T-helper 2 cell treated with Interferon-gamma antibody and Interleukin-4, amounts not matched to agents 5 μg/mL and 100 μg/mL, for 36 hours (primary cell): ENCODE results near the gene DOHH.

Source experiments
- DNase-seq: peaks from one replicate; pipeline ENCODE4 v3.0.0; 2021; ENCODE audit warnings: low spot score
- H3K27ac Mint-ChIP-seq: one replicate; pipeline ENCODE4 v1.8.0; 2021; ENCODE audit warnings: mild to moderate bottlenecking, mixed read lengths
- H3K27me3 Mint-ChIP-seq: one replicate; pipeline ENCODE4 v1.8.0; 2021; ENCODE audit warnings: low read depth, mixed read lengths
- H3K36me3 Mint-ChIP-seq: one replicate; pipeline ENCODE4 v1.8.0; 2021; ENCODE audit warnings: low read depth, mixed read lengths
- H3K4me1 Mint-ChIP-seq: one replicate; pipeline ENCODE4 v1.8.0; 2021; ENCODE audit warnings: low read depth, mixed read lengths
- H3K4me3 Mint-ChIP-seq: one replicate; pipeline ENCODE4 v1.8.0; 2022; ENCODE audit warnings: mild to moderate bottlenecking, moderate library complexity, mixed read lengths
- H3K9me3 Mint-ChIP-seq: one replicate; pipeline ENCODE4 v1.8.0; 2021; ENCODE audit warnings: mixed read lengths

Gene DOHH

GRCh38 chr19:3538258-3538929, 37.9 kb upstream of the DOHH start:
- no peaks in the 10 kb centered on the region for H3K27me3 Mint-ChIP-seq
- H3K27ac Mint-ChIP-seq = no peak overlapping the region
- no peaks in the 10 kb centered on the region for H3K4me1 Mint-ChIP-seq
- peaks cover 21% of the 10 kb centered on the region for H3K36me3 Mint-ChIP-seq
- no peaks in the 10 kb centered on the region for H3K9me3 Mint-ChIP-seq
- DNase-seq = no peak
- no peak overlapping the region for H3K4me3 Mint-ChIP-seq

- no peaks in the 10 kb centered on the region for H3K9me3 Mint-ChIP-seq
- no peak for DNase-seq
- H3K27ac Mint-ChIP-seq = peak overlapping the region; percentile 10
- peaks cover 21% of the 10 kb centered on the region for H3K36me3 Mint-ChIP-seq
- H3K4me3 Mint-ChIP-seq = no peak overlapping the region
- H3K4me1 Mint-ChIP-seq = no peaks in the 10 kb centered on the region
- no peaks in the 10 kb centered on the region for H3K27me3 Mint-ChIP-seq
These were observed 37.2 kb upstream of the DOHH start for GRCh38 chr19:3537438-3538240.

GRCh38 chr19:3537101-3537437, 36.6 kb upstream of the DOHH start:
- H3K27ac Mint-ChIP-seq = no peak overlapping the region
- no peaks in the 10 kb centered on the region for H3K27me3 Mint-ChIP-seq
- H3K36me3 Mint-ChIP-seq = peaks cover 23% of the 10 kb centered on the region

GRCh38 chr19:3536429-3537100, 36.1 kb upstream of the DOHH start:
- H3K4me1 Mint-ChIP-seq = no peaks in the 10 kb centered on the region
- no peak overlapping the region for H3K4me3 Mint-ChIP-seq
- DNase-seq = no peak
- H3K27ac Mint-ChIP-seq = no peak overlapping the region
- no peaks in the 10 kb centered on the region for H3K9me3 Mint-ChIP-seq
- no peaks in the 10 kb centered on the region for H3K27me3 Mint-ChIP-seq
- peaks cover 23% of the 10 kb centered on the region for H3K36me3 Mint-ChIP-seq

More at GRCh38 chr19:3537101-3537437, 36.6 kb upstream of the DOHH start:
- no peak overlapping the region for H3K4me3 Mint-ChIP-seq
- no peak for DNase-seq
- no peaks in the 10 kb centered on the region for H3K4me1 Mint-ChIP-seq
- no peaks in the 10 kb centered on the region for H3K9me3 Mint-ChIP-seq

GRCh38 chr19:3535981-3536380, 35.5 kb upstream of the DOHH start:
- Mint-ChIP-seq H3K36me3 (peaks cover 28% of the 10 kb centered on the region), H3K4me3 (no peak overlapping the region), H3K27ac (no peak overlapping the region), H3K4me1 (no peaks in the 10 kb centered on the region), H3K27me3 (no peaks in the 10 kb centered on the region), H3K9me3 (no peaks in the 10 kb centered on the region)
- DNase-seq = no peak

- no peak for DNase-seq
- Mint-ChIP-seq H3K4me3 (no peak overlapping the region), H3K9me3 (no peaks in the 10 kb centered on the region), H3K4me1 (no peaks in the 10 kb centered on the region), H3K27ac (no peak overlapping the region), H3K36me3 (peaks cover 28% of the 10 kb centered on the region), H3K27me3 (no peaks in the 10 kb centered on the region)
These were observed 35.1 kb upstream of the DOHH start for GRCh38 chr19:3535563-3535965.

GRCh38 chr19:3535235-3535535, 34.7 kb upstream of the DOHH start:
- H3K27ac Mint-ChIP-seq = no peak overlapping the region
- H3K36me3 Mint-ChIP-seq = peaks cover 28% of the 10 kb centered on the region
- H3K4me3 Mint-ChIP-seq = no peak overlapping the region
- H3K4me1 Mint-ChIP-seq = no peaks in the 10 kb centered on the region
- no peaks in the 10 kb centered on the region for H3K9me3 Mint-ChIP-seq
- no peaks in the 10 kb centered on the region for H3K27me3 Mint-ChIP-seq
- no peak for DNase-seq

- no peak overlapping the region for H3K27ac Mint-ChIP-seq
- no peak for DNase-seq
- H3K4me3 Mint-ChIP-seq = no peak overlapping the region
- no peaks in the 10 kb centered on the region for H3K27me3 Mint-ChIP-seq
- H3K36me3 Mint-ChIP-seq = peaks cover 25% of the 10 kb centered on the region
- H3K9me3 Mint-ChIP-seq = no peaks in the 10 kb centered on the region
- H3K4me1 Mint-ChIP-seq = no peaks in the 10 kb centered on the region
These were observed 34.1 kb upstream of the DOHH start for GRCh38 chr19:3534375-3535234.

- H3K9me3 Mint-ChIP-seq = no peaks in the 10 kb centered on the region
- no peaks in the 10 kb centered on the region for H3K27me3 Mint-ChIP-seq
- H3K4me1 Mint-ChIP-seq = no peaks in the 10 kb centered on the region
- no peak for DNase-seq
- no peak overlapping the region for H3K4me3 Mint-ChIP-seq
- H3K36me3 Mint-ChIP-seq = peaks cover 20% of the 10 kb centered on the region
- no peak overlapping the region for H3K27ac Mint-ChIP-seq
These were observed 33.2 kb upstream of the DOHH start for GRCh38 chr19:3533563-3534216.

GRCh38 chr19:3533033-3533432, 32.6 kb upstream of the DOHH start:
- DNase-seq = no peak
- Mint-ChIP-seq H3K9me3 (no peaks in the 10 kb centered on the region), H3K27ac (no peak overlapping the region), H3K4me3 (no peak overlapping the region), H3K27me3 (no peaks in the 10 kb centered on the region), H3K36me3 (peaks cover 20% of the 10 kb centered on the region), H3K4me1 (no peaks in the 10 kb centered on the region)

- DNase-seq = no peak
- Mint-ChIP-seq H3K4me1 (no peaks in the 10 kb centered on the region), H3K36me3 (peaks cover 20% of the 10 kb centered on the region), H3K27ac (no peak overlapping the region), H3K4me3 (no peak overlapping the region), H3K9me3 (no peaks in the 10 kb centered on the region), H3K27me3 (no peaks in the 10 kb centered on the region)
These were observed 31.8 kb upstream of the DOHH start for GRCh38 chr19:3532154-3532786.

- DNase-seq = no peak
- Mint-ChIP-seq H3K4me3 (no peak overlapping the region), H3K27me3 (no peaks in the 10 kb centered on the region), H3K36me3 (peaks cover 25% of the 10 kb centered on the region), H3K4me1 (no peaks in the 10 kb centered on the region), H3K9me3 (no peaks in the 10 kb centered on the region), H3K27ac (no peak overlapping the region)
These were observed 31.2 kb upstream of the DOHH start for GRCh38 chr19:3531716-3532115.

- peaks cover 22% of the 10 kb centered on the region for H3K36me3 Mint-ChIP-seq
These were observed 29.9 kb upstream of the DOHH start for GRCh38 chr19:3530389-3530788.

More at GRCh38 chr19:3530389-3530788, 29.9 kb upstream of the DOHH start:
- no peaks in the 10 kb centered on the region for H3K4me1 Mint-ChIP-seq
- H3K4me3 Mint-ChIP-seq = no peak overlapping the region
- H3K27ac Mint-ChIP-seq = no peak overlapping the region
- DNase-seq = no peak
- H3K9me3 Mint-ChIP-seq = no peaks in the 10 kb centered on the region
- no peaks in the 10 kb centered on the region for H3K27me3 Mint-ChIP-seq
